GM21360 (cell line): ENCODE results near the gene PLA2G3.
"Not testable (repeated sequence)": the region's sequence is repeated elsewhere in the genome, so short reads cannot be mapped to it uniquely, and the experiment has no call there.

Experiments used
- ATAC-seq: cut with Tn5 transposase; IDR thresholded peaks from one replicate; pipeline ENCODE4 v1.9.1; 2021; ENCODE audit warnings: mild to moderate bottlenecking, moderate library complexity; ENCODE audit not compliant: unreplicated experiment

The PLA2G3 gene

DNA sequence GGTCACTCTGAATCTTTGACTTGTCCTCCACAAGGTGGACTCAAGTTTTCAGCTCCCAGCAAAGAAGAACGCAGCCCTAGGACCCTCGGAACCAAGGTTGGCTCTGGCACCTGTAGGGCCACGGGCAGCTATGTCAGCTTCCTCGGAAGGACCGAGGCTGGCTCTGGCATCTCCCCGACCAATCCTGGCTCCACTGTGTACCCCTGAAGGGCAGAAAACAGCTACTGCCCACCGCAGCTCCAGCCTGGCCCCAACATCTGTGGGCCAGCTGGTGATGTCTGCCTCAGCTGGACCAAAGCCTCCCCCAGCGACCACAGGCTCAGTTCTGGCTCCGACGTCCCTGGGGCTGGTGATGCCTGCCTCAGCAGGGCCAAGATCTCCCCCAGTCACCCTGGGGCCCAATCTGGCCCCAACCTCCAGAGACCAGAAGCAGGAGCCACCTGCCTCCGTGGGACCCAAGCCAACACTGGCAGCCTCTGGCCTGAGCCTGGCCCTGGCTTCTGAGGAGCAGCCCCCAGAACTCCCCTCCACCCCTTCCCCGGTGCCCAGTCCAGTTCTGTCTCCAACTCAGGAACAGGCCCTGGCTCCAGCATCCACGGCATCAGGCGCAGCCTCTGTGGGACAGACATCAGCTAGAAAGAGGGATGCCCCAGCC lies 15.4 kb downstream of the PLA2G3 start:
- ATAC-seq = no peak

DNA sequence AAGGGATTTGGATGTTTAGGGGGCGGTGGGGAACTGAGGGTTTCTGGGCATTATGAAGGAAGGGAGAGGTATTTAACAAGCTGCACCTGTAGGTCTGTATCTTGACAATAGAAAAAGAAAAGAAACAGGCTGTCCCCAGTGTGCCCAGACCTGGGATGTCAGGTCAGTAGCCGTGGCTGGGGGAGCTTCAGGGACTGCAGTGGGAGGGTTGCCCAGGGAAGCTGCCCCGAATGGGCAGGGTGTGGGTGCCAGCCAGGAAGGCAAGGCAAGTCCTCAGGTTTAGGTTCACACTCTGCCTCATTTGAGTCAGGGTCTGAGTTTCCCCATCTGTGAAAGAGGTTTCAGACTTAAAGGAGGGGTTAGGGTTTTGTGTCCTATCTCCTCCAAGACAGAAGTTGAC lies 16.0 kb downstream of the PLA2G3 start:
- ATAC-seq = no peak

DNA sequence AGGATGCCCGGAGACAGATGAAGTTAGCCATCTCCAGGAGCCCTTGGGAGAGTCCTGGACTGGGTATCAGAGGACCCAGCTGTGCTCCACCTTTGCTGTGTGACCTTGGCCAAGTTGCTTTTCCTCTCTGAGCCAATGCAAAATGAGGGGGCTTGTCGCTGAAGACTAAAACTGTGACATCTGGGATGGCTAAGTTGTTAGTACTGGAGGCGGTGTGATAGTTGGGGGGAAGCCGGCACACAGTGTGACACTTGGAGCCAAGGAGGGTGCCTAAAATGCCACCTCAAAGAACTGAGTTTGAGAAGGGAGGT lies 17.1 kb downstream of the PLA2G3 start:
- ATAC-seq = no peak

DNA sequence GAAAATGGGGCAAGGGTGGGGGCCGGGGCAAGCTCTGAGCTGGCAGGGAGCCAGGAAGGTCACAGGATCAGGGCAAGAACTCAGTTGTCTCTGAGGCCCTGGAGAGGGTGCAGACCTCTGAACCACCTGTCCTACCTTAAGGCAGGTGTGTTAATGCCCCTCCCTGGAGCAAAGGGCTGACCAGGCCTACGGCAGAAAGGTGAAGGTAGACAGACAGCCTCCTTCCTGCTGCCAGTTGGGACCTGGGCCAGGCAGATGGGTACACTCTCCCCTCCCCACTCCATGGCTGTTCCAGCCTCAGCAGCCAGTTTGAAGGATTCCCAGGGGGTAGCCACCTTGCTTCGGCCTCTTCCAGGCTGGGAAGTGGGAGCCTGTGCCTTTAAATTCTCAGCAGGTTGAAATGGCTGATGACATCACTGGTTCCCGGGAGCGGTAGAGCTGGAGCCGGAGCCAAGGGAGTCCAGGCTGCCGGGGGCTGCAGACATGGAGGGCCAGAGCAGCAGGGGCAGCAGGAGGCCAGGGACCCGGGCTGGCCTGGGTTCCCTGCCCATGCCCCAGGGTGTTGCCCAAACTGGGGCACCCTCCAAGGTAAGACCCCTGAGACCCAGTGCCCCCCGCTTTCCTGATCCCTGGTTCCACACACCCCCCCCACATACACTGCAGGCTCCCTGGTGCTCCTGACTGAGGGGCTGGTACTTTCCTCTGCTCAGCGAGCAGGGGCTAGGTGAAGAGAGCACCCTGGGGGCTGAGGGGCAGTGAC lies 17.6 kb downstream of the PLA2G3 start, which contains the start of gene INPP5J:
Gene INPP5J, plus strand, starts transcription at position 435 of the 760 bp plus-strand sequence. Its CDS starts 49 bp downstream, at position 484.
- no peak for ATAC-seq

DNA sequence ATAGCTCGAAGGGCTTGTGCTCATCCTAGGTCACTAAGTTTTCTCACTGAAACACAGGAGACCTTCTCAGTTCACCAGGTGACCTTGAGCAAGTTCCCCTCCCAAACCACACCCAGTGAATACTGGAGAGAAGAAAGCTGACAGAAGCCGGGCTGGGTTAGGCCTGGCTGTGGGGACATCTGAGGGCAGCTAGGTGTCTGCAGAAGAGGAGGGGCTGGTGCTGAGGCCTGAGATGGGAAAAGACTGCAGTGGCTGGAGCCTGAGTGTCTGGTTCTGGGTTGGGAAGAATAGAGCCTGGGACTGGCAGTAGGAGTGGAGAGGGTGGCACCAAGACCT lies 18.1 kb downstream of the PLA2G3 start:
- no peak for ATAC-seq

DNA sequence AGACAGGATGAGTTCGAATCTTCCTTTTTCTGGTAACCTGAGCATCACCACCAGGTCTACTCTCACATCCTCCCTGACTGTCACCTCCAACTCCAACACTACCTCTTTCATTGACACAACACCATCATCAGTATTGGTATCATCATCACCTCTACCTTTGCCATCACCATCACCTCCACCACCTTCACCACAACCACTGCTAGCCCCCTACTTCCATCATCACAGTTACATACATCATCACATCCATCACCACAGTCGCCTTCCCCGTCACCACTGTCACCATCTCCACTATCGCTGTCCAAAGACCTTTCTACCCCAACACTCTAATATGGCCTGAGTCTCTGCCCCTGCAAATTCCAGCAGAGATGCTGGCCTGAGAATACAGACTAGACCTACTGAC lies 18.9 kb downstream of the PLA2G3 start:
- no peak for ATAC-seq

DNA sequence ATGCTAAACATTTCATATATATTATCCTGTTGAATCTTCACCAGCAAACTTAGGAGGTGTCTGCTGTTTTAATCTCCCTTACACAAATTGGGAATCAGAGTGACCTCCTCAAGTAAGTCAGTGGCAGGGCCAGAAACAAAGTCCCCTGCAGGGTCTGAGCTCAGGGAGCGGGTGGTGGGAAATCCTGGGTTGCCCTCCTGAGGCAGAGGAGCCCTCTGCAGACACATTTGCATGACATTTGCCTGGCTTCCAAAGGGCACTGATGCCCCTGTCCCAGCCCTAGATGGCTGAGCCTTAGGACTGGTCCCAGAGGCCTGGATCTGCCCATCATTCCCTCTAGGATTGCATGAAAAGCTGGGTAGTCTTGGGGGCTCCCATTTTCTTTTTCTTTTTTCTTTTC lies 19.7 kb downstream of the PLA2G3 start:
- no peak for ATAC-seq

DNA sequence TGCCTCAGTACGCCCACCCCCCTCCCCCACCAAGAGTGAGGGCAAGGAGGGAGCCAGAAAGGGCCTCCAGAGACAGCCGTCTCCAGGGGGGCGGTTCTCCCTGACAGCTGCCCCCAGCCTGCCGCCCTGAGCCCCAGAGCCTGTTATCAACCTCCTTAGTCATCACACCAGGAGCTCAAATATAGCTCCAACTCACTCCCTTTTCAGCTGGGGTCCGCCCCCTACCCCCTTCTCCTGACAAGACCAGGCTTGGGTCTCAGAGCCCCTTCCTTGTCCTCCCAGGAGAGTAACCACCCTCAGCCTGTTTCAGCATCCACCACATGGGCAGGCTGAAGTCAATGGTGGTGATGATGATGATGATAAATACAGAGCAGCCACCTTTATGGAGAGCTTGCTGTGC lies 20.1 kb downstream of the PLA2G3 start:
- ATAC-seq = no peak

DNA sequence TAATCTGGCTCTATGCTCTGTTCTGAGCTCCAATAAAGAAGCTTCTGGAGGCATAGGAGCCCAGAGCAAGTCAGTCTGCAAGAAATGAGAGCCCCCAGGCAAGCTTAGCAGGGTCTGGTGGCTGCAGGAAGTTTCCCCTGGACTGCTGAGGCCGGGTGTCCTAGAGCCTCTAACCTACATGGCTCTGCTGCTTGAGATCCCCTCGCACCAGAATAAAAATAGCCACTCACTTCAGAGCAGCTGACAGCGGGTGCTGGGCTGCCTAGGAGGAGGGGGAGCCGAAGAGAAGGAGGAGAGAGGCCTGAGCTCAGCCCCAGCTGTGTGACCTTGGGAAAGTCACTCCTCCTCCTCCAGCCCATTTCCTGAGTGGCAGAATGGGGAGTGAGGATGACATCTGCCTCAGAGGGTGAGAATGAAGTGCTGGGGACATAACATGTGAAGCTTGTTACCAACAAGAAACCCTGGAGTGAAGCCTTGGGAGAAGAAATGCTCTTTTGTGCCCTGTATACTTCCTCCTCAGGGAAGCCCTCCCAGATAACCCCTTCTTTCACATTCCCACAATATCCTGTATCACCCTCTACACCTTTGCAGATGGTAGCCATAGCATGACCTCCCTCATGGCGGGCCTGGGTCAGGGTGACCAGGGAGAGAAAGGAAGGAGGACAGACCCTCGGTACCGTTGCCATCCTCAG lies 21.1 kb downstream of the PLA2G3 start:
- ATAC-seq = no peak

DNA sequence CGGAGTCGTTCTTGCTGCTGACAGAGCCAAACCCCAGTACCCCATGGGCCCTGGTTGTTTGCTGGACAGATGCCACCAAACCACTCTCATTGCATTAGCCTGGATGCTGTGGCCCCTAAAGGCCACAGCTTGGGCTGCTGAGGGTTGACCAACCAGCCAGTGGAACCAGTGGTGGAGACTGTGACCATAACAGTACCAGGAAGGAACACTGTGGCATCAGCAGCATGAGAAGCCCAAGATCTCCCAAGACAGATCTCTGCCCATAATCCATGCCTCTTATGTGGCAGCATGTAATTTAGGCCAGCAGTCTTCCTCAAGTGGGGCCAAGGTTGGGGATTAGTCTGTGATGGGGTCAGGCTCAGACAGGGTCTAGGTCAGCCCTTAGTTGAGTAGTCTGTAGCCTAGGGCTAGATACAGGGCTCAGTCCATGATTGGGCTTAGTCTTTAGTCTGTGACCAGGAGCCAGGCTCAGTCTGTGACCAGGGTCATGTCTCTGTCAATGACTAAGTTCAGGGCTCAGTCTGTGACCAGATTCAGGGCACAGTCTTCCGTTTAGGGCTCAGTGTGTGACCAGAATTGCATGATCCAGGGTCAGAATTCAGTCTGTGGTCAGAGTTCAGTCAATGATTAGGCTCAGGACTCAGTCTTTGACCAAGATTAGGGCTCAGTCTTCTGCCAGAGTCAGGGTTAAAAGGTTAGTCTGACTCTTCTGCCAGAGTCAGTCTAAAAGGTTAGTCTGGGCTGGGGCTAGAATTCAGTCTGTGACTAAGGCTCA lies 22.1 kb downstream of the PLA2G3 start:
- ATAC-seq = no peak

DNA sequence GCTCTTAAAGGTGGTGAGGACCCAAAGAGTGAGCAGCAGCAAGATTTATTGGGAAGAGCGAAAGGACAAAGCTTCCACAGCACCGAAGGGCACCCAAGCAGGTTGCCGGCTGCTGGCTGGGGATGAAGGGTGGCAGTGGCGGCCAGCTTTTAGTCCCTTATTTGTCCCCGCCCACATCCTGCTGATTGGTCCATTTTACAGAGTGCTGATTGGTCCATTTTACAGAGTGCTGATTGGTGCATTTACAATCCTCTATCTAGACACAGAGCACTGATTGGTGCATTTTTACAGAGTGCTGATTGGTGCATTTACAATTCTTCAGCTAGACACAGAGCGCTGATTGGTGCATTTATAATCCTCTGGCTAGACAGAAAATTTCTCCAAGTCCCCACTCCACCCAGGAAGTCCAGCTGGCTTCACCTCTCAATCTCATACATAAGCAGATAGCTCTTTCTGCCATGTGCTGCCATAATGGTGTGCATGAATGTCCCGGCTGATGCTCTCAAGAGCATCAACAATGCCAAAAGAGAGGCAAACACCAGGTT lies 27.7 kb downstream of the PLA2G3 start:
- not testable (repeated sequence) for ATAC-seq

DNA sequence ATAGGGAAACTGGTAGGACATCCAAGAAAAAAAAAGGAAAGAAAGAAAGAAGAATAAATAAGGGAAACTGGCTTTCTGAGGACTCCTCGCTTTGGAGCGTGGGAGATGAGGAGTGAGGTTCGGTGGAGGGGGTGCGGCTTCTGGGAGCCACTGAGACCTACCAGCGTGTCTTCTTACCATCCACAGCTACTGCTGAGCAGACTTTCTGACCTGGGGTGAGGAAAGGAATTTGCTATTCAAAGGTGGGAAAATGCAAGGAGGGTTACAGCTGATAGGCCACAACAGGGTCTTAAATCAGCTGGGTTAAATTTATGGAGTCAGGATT lies 32.5 kb downstream of the PLA2G3 start:
- no peak for ATAC-seq

DNA sequence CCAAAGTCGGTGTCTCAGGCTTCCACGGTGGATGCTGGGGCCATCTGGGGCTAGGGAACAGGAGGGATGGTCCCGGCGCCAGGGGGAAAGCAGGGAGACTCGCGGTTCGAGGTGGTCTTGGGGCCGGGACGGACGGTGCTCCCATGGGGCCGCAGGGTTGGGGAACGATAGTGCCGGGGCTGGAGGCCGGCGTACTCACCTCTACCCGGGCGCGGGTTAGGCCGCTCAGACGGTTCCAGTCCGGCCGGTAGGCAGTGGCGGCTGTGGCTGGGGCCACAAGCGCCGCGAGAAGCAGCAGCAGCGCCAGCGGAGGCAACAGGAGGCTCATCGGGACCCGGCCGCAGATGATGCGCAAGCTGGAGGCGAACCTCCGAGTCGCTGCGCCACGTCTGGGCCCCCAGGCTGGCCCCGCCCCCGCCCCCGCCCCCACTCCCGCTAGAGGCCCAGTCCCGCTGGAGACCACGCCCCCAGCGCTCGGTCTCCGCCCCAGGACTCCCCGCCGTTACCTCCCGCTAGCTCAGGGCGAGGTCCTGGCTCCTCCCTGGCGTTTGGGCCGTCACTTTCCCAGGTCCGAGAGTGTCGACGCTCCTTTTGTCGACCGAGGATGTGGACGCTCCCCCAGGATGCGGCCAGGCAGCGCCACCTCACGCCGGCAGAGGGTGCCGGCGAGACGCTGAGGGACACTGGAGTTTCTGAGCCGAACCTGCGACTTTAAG lies 33.0 kb downstream of the PLA2G3 start, which contains the start of gene SELENOM:
Gene SELENOM, minus strand, starts transcription at position 391 of the 716 bp plus-strand sequence. Its CDS starts 63 bp downstream, at position 328.
- peak; percentile 81 for ATAC-seq

DNA sequence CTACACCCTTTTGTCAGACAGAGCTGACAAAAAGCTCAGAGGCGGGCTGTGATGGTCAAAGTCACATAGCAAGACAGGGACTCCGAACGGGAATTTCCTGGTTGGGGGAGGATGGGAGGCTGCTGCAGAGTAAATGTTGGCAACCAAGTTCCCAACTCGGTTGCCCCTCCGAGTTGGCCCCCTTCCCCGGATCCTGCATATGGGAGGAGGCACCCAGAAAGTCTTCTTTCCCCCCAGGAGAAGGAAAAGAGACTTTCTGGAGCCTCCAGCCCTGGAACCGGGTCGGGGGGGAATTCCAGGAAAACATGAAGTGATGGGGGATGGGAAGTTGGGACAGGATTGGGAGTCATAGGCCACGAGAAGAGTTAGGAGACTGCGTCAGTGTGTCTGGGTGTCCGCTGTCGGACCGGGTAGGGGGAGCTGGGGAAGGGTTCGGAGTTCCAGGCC lies 33.6 kb downstream of the PLA2G3 start:
- ATAC-seq = no peak

DNA sequence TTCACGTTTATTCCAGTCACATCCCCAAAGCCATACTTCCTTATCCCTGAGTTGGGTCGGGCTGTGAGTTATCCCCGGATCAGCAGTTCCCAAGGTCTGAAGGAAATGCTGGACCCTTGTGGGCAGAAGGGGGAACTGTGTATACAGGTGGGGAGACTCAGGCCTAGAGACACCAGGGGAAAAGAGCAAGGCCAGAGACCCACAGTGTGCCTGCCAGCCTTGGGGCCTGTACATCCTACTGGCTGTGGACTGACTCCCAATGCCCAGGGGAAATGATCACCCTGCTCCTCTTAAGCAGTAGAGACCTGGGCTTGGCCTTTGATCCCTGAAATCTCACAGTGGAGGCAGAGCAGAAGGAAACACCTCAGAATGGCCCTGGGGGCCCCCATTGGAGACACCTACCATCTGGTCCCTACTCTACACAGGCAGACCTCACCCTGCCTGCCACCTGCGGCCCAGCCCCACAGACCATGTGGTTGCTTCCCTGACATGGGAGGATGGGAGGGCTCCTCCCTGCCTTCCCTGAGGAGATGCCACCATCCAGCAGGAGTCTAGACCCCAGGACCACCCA lies 34.2 kb downstream of the PLA2G3 start:
- no peak for ATAC-seq

DNA sequence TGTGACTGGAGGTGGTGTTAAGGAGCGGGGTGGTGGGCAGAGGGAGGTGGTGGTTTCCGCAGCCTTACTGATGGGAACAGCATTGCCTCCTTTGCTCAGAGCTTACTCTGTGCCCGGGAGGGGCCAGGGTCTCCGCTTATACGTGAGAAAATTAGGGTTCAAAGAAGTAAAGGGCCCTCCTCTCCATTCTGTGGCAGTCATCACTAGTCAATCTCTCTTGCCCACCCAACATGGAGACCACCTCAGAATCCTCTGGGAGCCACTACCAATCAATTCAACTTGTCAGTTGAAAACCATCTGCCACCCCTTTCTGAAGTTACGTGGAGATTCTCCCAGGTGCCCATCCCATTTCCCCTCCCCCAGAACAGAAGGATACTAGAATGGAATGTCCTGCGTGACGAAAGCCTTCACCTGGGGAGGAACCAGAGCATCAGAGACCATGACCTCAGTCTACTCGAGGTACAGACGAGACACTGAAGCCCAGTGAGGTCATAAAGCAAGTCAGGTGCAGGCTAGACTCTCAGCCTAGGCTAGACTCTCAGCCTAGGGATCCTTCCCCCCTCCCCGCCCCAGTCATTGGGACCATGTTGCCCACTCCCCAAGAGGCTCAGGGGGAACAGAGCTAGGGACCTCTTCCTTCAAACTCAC lies 34.9 kb downstream of the PLA2G3 start:
- ATAC-seq = no peak

DNA sequence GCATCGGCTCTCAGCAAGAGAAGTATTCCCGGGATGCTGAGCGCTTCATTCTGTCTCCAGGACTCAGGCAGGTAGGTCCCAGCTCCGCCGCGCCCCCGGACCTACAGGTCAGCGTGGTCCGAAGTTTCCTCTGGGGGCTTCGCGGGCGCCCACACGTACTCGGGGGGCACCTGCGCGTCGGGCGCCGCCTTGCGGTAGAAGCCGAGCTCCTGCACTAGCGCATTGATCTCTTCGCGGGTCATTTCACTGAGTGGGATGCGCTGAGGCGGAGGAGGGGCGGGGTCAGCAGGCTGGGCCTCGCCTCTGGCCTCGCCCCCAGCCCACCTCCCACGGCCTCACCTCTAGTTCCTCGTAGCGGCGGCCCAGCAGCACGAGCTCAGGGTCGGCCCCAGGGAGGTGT lies 35.4 kb downstream of the PLA2G3 start:
- ATAC-seq = no peak

DNA sequence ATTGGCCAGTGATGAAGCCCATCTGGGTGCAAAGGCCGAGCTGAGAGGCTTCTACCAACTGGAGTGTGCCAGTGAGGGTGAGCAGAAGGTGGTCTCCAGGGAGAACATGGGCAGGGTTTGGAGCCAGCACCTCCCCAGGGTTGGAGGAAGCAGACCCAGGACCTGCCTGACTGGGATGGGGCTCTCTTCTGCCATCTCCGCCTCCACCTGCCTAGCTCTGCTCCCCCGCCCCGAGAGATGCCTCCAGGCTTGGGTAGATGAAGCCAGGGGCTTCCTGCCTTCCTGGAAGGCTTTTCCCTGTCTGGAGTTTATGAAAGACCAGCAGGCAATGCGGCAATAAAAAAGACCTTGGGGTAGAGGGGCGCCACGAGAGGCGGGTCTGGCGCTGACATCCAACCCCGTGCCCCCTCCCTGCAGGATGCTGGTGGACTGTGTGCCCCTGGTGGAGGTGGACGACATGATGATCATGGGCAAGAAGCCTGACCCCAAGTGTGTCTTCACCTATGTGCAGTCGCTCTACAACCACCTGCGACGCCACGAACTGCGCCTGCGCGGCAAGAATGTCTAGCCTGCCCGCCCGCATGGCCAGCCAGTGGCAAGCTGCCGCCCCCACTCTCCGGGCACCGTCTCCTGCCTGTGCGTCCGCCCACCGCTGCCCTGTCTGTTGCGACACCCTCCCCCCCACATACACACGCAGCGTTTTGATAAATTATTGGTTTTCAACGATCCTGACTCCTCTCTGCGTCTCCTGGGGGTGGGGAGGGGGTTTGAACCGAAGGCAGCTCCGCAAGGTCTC lies 36.2 kb downstream of the PLA2G3 start:
- no peak for ATAC-seq

DNA sequence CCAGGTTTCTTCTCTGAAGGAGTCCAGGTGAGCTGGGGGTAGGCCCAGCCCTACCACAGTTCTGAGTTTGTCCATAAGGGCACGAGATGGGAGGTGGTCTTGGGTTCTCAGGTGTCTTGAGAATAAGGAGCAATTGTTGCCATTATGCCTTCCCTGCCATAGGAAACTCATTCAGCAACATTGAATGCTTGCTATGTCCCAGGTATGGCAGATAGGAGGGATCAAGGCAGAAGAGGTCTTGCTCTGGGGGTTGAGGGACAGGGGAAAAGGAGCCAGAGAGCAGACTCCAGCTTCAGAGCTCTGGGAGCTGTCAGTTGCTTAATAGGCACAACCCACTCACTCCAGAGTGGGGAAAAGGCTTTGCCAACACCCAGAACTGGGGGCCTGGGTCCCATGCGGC lies 37.2 kb downstream of the PLA2G3 start:
- ATAC-seq = no peak
